KMS-11 (cell line): Measurements from ENCODE around the gene ZSWIM8.

Experiments
- H2AFZ ChIP-seq: fragments of 200-600 bp; sonication (generic); 2 replicates; pipeline ENCODE4 v1.6.1; 2016; ENCODE audit warnings: antibody characterized with exemption, mixed run types, low read depth
- H3K27ac ChIP-seq: fragments of 200-600 bp; sonication (generic); 2 replicates; pipeline ENCODE4 v1.6.1; 2016; ENCODE audit warnings: mild to moderate bottlenecking, mixed run types
- H3K27me3 ChIP-seq: fragments of 200-600 bp; sonication (generic); 2 replicates; pipeline ENCODE4 v1.6.1; 2017; ENCODE audit warnings: mild to moderate bottlenecking, low read depth, mixed run types, moderate library complexity; ENCODE audit not compliant: insufficient read depth
- H3K36me3 ChIP-seq: fragments of 200-600 bp; sonication (generic); 2 replicates; pipeline ENCODE4 v1.6.1; 2017; ENCODE audit warnings: mild to moderate bottlenecking, mixed run types; ENCODE audit not compliant: insufficient read depth
- H3K4me1 ChIP-seq: fragments of 200-600 bp; sonication (generic); 2 replicates; pipeline ENCODE4 v1.6.1; 2016; ENCODE audit warnings: mild to moderate bottlenecking, low read depth, mixed run types; ENCODE audit not compliant: poor library complexity, severe bottlenecking
- H3K4me2 ChIP-seq: fragments of 200-600 bp; sonication (generic); 2 replicates; pipeline ENCODE4 v1.7.0; 2016; ENCODE audit warnings: mild to moderate bottlenecking, mixed run types
- H3K4me3 ChIP-seq: fragments of 200-600 bp; sonication (generic); IDR thresholded peaks from 2 replicates; pipeline ENCODE4 v1.6.1; 2017; ENCODE audit warnings: low read depth, low read length, mixed read lengths; ENCODE audit not compliant: insufficient read depth
- H3K79me2 ChIP-seq: fragments of 200-600 bp; sonication (generic); 2 replicates; pipeline ENCODE4 v1.6.1; 2016; ENCODE audit warnings: low read depth, mixed run types; ENCODE audit not compliant: insufficient read depth
- H3K9ac ChIP-seq: fragments of 200-600 bp; sonication (generic); 2 replicates; pipeline ENCODE4 v1.6.1; 2016; ENCODE audit warnings: mild to moderate bottlenecking, mixed run types
- H4K20me1 ChIP-seq: fragments of 200-600 bp; sonication (generic); 2 replicates; pipeline ENCODE4 v1.6.1; 2016; ENCODE audit warnings: mild to moderate bottlenecking, mixed run types; ENCODE audit not compliant: insufficient read depth
- TF ChIP-seq, protein P1 (sequence below): fragments of 200-600 bp; sonication (generic); conservative IDR thresholded peaks from 2 replicates; pipeline ENCODE4 v1.6.1; 2017; ENCODE audit warnings: low read depth, mild to moderate bottlenecking, antibody characterized with exemption, low read length, moderate library complexity, mixed read lengths

Gene ZSWIM8

DNA sequence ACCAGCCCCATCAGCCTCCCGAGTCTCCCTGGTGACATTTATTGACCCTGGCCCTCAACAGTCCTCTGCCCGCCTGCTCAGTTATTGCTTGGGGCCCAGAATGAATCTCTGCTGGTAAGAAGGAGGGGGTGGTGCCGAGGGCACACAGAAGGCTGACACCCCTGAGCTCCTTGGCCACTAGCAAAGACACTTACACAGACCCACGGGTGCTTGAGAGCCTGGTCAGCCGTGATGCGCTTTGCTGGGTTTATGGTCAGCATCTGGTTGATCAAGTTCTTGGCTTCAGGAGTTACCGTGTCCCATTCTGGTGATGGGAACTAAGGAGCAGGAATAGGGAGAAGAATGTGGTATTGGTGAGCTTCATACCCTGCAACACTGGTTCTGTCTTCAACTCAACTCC, 61.6 kb downstream of the ZSWIM8 start:
- Histone ChIP-seq H3K9ac (no peak overlapping the region), H3K4me3 (no peak overlapping the region), H3K27me3 (no peaks in the 10 kb centered on the region), H3K79me2 (no peaks in the 10 kb centered on the region; the same call in 1 of the 2 replicates), H3K4me1 (peaks cover 16% of the 10 kb centered on the region), H2AFZ (no peak overlapping the region), H3K27ac (no peak overlapping the region), H3K36me3 (no peaks in the 10 kb centered on the region; the same call in 1 of the 2 replicates), H4K20me1 (no peaks in the 10 kb centered on the region), H3K4me2 (no peak overlapping the region)
- TF ChIP-seq, protein P1, sequence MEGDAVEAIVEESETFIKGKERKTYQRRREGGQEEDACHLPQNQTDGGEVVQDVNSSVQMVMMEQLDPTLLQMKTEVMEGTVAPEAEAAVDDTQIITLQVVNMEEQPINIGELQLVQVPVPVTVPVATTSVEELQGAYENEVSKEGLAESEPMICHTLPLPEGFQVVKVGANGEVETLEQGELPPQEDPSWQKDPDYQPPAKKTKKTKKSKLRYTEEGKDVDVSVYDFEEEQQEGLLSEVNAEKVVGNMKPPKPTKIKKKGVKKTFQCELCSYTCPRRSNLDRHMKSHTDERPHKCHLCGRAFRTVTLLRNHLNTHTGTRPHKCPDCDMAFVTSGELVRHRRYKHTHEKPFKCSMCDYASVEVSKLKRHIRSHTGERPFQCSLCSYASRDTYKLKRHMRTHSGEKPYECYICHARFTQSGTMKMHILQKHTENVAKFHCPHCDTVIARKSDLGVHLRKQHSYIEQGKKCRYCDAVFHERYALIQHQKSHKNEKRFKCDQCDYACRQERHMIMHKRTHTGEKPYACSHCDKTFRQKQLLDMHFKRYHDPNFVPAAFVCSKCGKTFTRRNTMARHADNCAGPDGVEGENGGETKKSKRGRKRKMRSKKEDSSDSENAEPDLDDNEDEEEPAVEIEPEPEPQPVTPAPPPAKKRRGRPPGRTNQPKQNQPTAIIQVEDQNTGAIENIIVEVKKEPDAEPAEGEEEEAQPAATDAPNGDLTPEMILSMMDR = no peak

DNA sequence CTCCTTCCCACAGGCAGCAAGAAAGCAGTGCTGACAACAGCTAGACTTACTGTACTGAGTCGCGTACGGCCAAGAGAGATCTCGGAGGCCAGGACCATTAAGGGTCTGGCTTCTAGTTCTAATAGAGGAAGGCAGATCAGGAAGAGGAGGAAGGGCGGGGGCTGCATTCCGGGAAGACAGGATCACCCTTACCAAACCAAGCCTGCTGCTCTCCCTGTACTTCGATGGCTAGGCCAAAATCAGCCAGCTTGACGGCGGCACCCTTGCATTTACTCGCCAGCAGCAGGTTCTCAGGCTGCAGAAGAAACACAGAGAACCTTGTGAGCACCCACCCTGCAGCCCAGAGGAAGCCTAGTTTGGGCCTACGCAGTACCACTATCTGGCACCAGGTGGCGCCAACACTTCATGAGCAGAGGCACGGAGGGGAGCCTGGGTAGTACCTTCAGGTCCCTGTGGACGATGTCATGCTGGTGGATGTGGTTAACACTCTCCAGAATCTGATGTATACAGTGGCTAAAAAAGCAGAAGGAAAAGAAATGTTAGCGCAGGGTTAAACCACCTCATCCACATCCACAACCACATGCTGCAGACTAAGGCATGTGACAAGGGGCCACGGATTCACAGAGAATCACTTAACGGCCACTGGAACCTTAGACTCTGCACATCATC, 63.5 kb downstream of the ZSWIM8 start:
- Histone ChIP-seq H3K79me2 (peaks cover 3% of the 10 kb centered on the region; the same call in 1 of the 2 replicates), H3K27ac (no peak overlapping the region; the same call in 1 of the 2 replicates), H3K4me3 (no peak overlapping the region), H3K9ac (no peak overlapping the region), H4K20me1 (no peaks in the 10 kb centered on the region), H2AFZ (no peak overlapping the region), H3K4me1 (peaks cover 25% of the 10 kb centered on the region), H3K4me2 (no peak overlapping the region), H3K27me3 (no peaks in the 10 kb centered on the region), H3K36me3 (no peaks in the 10 kb centered on the region; the same call in 1 of the 2 replicates)
- TF ChIP-seq, protein P1 = peak; percentile 94

DNA sequence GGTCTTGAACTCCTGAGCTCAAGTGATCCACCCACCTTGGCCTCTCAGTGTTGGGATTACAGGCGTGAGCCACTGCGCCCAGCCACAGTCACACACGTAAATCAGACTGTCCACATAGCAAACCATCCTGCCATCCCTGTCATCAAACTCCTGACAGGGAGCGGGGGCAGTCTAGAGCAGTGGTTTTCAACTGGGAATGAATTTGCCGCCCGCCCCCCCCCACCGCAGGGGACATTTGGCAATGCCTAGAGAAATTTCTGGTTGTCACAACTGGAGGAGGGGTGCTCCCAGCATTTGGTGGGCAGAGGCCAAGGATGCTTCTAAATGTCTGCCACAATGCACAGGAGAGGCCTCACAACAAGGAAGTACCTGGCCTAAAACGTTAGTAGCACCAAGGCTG, 64.8 kb downstream of the ZSWIM8 start:
- TF ChIP-seq, protein P1 = no peak
- Histone ChIP-seq H3K4me1 (peaks cover 37% of the 10 kb centered on the region), H3K36me3 (no peaks in the 10 kb centered on the region; the same call in 1 of the 2 replicates), H3K27me3 (no peaks in the 10 kb centered on the region), H2AFZ (no peak overlapping the region), H3K79me2 (peaks cover 16% of the 10 kb centered on the region), H3K4me2 (no peak overlapping the region), H3K4me3 (no peak overlapping the region), H3K9ac (no peak overlapping the region), H4K20me1 (no peaks in the 10 kb centered on the region), H3K27ac (no peak overlapping the region)

DNA sequence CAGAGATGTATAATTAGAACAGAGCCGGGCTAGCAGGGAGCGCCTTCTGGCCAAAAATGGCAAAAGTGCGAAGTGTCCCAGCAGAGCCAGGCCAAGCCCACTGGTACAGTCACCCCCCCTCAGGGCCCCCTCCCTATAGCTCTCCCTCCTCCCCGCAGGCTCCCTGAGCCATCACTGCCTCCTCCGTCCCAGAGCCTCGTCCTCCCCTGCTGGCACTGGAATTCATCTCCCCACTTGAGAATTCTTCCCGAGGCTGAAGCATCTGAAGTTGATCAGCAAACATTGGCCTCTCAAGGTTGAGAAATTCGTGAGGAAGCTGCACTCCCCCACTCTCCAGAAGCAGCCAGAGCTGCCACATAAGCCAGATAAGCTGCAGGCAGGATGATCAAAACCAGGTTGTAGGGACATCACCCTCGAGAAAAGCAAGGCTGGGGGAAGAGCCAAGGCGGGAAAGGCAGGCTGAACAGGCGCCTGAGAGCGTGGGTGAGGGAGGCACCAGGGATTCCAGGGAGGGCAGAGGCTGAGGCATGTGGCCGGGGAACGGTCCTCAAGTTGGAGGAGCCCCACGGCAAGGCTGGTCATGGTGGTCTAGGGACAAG, 65.6 kb downstream of the ZSWIM8 start:
- Histone ChIP-seq H3K27me3 (no peaks in the 10 kb centered on the region), H4K20me1 (no peaks in the 10 kb centered on the region), H3K4me2 (no peak overlapping the region), H3K79me2 (peaks cover 23% of the 10 kb centered on the region), H3K4me3 (no peak overlapping the region), H3K4me1 (peaks cover 45% of the 10 kb centered on the region), H2AFZ (no peak overlapping the region), H3K27ac (no peak overlapping the region), H3K36me3 (no peaks in the 10 kb centered on the region; the same call in 1 of the 2 replicates), H3K9ac (no peak overlapping the region)
- TF ChIP-seq, protein P1 = no peak
